Fibroblast of lung (primary cell): ENCODE measurements around the gene LCN15.

ENCODE experiments used
- EZH2 ChIP-seq: IDR thresholded peaks from 2 replicates; pipeline ENCODE4 v1.5.1; 2012; ENCODE audit warnings: low read length, control low read depth, mild to moderate bottlenecking; ENCODE audit errors: missing control alignments
- TF ChIP-seq, protein P1 (sequence below), 2 donors: IDR thresholded peaks in 1 of 2; conservative IDR thresholded peaks in 1 of 2; 1 replicate in 1 of 2; 2 replicates in 1 of 2; pipeline ENCODE4 v1.5.1; 2011 to 2012; ENCODE audit warnings: low read length in 2 of 2, control low read depth in 1 of 2, inconsistent platforms in 1 of 2, low read depth in 1 of 2, mild to moderate bottlenecking in 1 of 2

- TF ChIP-seq, protein P1, sequence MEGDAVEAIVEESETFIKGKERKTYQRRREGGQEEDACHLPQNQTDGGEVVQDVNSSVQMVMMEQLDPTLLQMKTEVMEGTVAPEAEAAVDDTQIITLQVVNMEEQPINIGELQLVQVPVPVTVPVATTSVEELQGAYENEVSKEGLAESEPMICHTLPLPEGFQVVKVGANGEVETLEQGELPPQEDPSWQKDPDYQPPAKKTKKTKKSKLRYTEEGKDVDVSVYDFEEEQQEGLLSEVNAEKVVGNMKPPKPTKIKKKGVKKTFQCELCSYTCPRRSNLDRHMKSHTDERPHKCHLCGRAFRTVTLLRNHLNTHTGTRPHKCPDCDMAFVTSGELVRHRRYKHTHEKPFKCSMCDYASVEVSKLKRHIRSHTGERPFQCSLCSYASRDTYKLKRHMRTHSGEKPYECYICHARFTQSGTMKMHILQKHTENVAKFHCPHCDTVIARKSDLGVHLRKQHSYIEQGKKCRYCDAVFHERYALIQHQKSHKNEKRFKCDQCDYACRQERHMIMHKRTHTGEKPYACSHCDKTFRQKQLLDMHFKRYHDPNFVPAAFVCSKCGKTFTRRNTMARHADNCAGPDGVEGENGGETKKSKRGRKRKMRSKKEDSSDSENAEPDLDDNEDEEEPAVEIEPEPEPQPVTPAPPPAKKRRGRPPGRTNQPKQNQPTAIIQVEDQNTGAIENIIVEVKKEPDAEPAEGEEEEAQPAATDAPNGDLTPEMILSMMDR (conservative IDR thresholded peaks at IDR 0.05 in 1 of 2, IDR thresholded peaks at IDR 0.05 in 1 of 2; ENCODE audit: low read depth in 1 of 2, low read length in 2 of 2) = no peak
- TF ChIP-seq EZH2 = no peak
These were observed 25.4 kb downstream of the LCN15 start for GRCh38 chr9:136738960-136739359.
